Common myeloid progenitor, CD34-positive (primary cell): ENCODE measurements around the gene C10orf67.

Experiments
- CTCF ChIA-PET: fragments of 350-600 bp; sonication (Branson Sonifier 250); formaldehyde crosslinking; loops from one replicate; lab custom pipeline; 2021; ENCODE audit warnings: antibody characterized with exemption; lab: Charles Lee
- POLR2A ChIA-PET: fragments of 350-600 bp; sonication (Branson Sonifier 250); formaldehyde crosslinking; loops from one replicate; lab custom pipeline; 2021; ENCODE audit warnings: antibody characterized with exemption; lab: Charles Lee
- DNase-seq, 3 donors: peaks; one replicate each; pipeline versions ENCODE4 v3.0.0 to v3.0.0-alpha.2; 2013
- H3K27ac ChIP-seq, 2 experiments: 1 replicate in 1 of 2; 2 replicates in 1 of 2; pipeline ENCODE4 v1.7.0; 2013; ENCODE audit warnings: inconsistent platforms in 2 of 2, low read length in 2 of 2, mild to moderate bottlenecking in 2 of 2, low read depth in 1 of 2, moderate library complexity in 1 of 2; ENCODE audit not compliant: severe bottlenecking in 2 of 2, insufficient read depth in 1 of 2, poor library complexity in 1 of 2
- H3K27me3 ChIP-seq, 5 experiments: replicated peaks in 2 of 5; 1 replicate in 3 of 5; 2 replicates in 2 of 5; pipeline versions ENCODE4 v1.6.1 to v1.7.0; 2013; ENCODE audit warnings: low read length in 4 of 5, mild to moderate bottlenecking in 2 of 5, moderate library complexity in 2 of 5, inconsistent platforms in 1 of 5; ENCODE audit not compliant: insufficient read depth in 5 of 5, control insufficient read depth in 4 of 5
- H3K36me3 ChIP-seq, 4 experiments: 1 replicate in 2 of 4; 2 replicates in 2 of 4; pipeline versions ENCODE4 v1.6.1 to v1.7.0; 2013; ENCODE audit warnings: low read length in 3 of 4, control low read depth in 1 of 4, mild to moderate bottlenecking in 1 of 4; ENCODE audit not compliant: control insufficient read depth in 4 of 4, insufficient read depth in 4 of 4
- H3K4me1 ChIP-seq, 4 experiments: 1 replicate in 3 of 4; 2 replicates in 1 of 4; pipeline versions ENCODE4 v1.6.1 to v1.7.1; 2013; ENCODE audit warnings: low read length in 3 of 4, mild to moderate bottlenecking in 3 of 4, control low read depth in 1 of 4, inconsistent platforms in 1 of 4, moderate library complexity in 1 of 4; ENCODE audit not compliant: control insufficient read depth in 4 of 4, insufficient read depth in 4 of 4; ENCODE audit errors: control extremely low read depth in 1 of 4
- H3K4me3 ChIP-seq, 7 experiments: 1 replicate in 4 of 7; 2 replicates in 3 of 7; pipeline versions ENCODE4 v1.5.1 to v1.7.0; 2013; ENCODE audit warnings: mild to moderate bottlenecking in 7 of 7, low read length in 6 of 7, moderate library complexity in 6 of 7, inconsistent platforms in 2 of 7, low read depth in 2 of 7, control low read depth in 1 of 7; ENCODE audit not compliant: insufficient read depth in 4 of 7, control insufficient read depth in 1 of 7; ENCODE audit errors: extremely low read depth in 1 of 7
- H3K9me3 ChIP-seq, 5 experiments: 1 replicate in 4 of 5; 2 replicates in 1 of 5; pipeline versions ENCODE4 v1.6.1 to v1.7.1; 2013; ENCODE audit warnings: low read length in 4 of 5, mild to moderate bottlenecking in 2 of 5, inconsistent platforms in 1 of 5, low read depth in 1 of 5, moderate library complexity in 1 of 5; ENCODE audit not compliant: control insufficient read depth in 4 of 5, insufficient read depth in 2 of 5; ENCODE audit errors: control extremely low read depth in 1 of 5
- WGBS: methylation state at CpG from one replicate; pipeline ENCODE4 v1.1.5; 2013; ENCODE audit not compliant: insufficient coverage; 5-methylcytosine and 5-hydroxymethylcytosine counted together

Gene C10orf67

GRCh38 chr10:23293973-23294590 lies 50.5 kb downstream of the C10orf67 start:
- H3K4me3 ChIP-seq = no peak overlapping the region
- H3K27ac ChIP-seq = no peak overlapping the region
- H3K4me1 ChIP-seq = no peaks in the 10 kb centered on the region
- no peak for DNase-seq
- 70% methylated on average over 2 of the region's 4 CpGs for whole genome bisulfite sequencing
- H3K9me3 ChIP-seq = no peaks in the 10 kb centered on the region
- peaks cover 0 to 23% (median 6%) of the 10 kb centered on the region in 5 experiments for H3K27me3 ChIP-seq
- H3K36me3 ChIP-seq = no peaks in the 10 kb centered on the region
- ChIA-PET POLR2A (no interaction called here), CTCF (interaction anchor here (1.0 to 2.1 kb wide), 11 partner anchors 9 to 137 kb away, joined by 3 to 9 read pairs (median 5); no protein-coding TSS in a partner anchor)

- WGBS = 4% methylated on average over 3 of the region's 7 CpGs
- peak; percentile 29 to 58 (median 46) for DNase-seq
- no peak overlapping the region for H3K27ac ChIP-seq
- H3K9me3 ChIP-seq = no peaks in the 10 kb centered on the region
- CTCF ChIA-PET = interaction anchor here (1.0 to 2.1 kb wide), 9 partner anchors 10 to 136 kb away, joined by 3 to 9 read pairs (median 5); no protein-coding TSS in a partner anchor
- no peaks in the 10 kb centered on the region for H3K4me1 ChIP-seq
- H3K27me3 ChIP-seq = peaks cover 0 to 23% (median 6%) of the 10 kb centered on the region in 5 experiments
- H3K4me3 ChIP-seq = no peak overlapping the region
- POLR2A ChIA-PET = no interaction called here
- H3K36me3 ChIP-seq = no peaks in the 10 kb centered on the region
Measured at GRCh38 chr10:23293145-23293724, 51.4 kb downstream of the C10orf67 start.

- Histone ChIP-seq H3K4me1 (no peaks in the 10 kb centered on the region), H3K4me3 (no peak overlapping the region), H3K36me3 (no peaks in the 10 kb centered on the region), H3K27ac (no peak overlapping the region), H3K9me3 (no peaks in the 10 kb centered on the region), H3K27me3 (peaks cover 0 to 23% (median 6%) of the 10 kb centered on the region in 5 experiments)
- CTCF ChIA-PET = interaction anchor here (1.0 to 2.0 kb wide), 3 partner anchors 25 to 134 kb away, joined by 3 to 5 read pairs (median 5); no protein-coding TSS in a partner anchor
- POLR2A ChIA-PET = no interaction called here
- 77% methylated on average over 10 of the region's 13 CpGs for WGBS
- no peak for DNase-seq
Measured at GRCh38 chr10:23291551-23292334, 52.9 kb downstream of the C10orf67 start.

- no peak for DNase-seq
- Histone ChIP-seq H3K27me3 (peaks cover 0 to 36% (median 3%) of the 10 kb centered on the region in 5 experiments), H3K4me1 (no peaks in the 10 kb centered on the region), H3K9me3 (no peaks in the 10 kb centered on the region), H3K36me3 (no peaks in the 10 kb centered on the region), H3K4me3 (no peak overlapping the region), H3K27ac (no peak overlapping the region)
- CTCF ChIA-PET = interaction anchor here (1.0 kb wide), 1 partner anchor 11 kb away, joined by 3 read pairs; no protein-coding TSS in a partner anchor
- WGBS = 17% methylated on average over 1 of the region's 2 CpGs
- POLR2A ChIA-PET = no interaction called here
Measured at GRCh38 chr10:23284674-23285335, 59.8 kb downstream of the C10orf67 start.

- no peak overlapping the region for H3K27ac ChIP-seq
- no peak overlapping the region for H3K4me3 ChIP-seq
- DNase-seq = no peak
- H3K36me3 ChIP-seq = no peaks in the 10 kb centered on the region
- POLR2A ChIA-PET = no interaction called here
- peaks cover 0 to 39% (median 3%) of the 10 kb centered on the region in 5 experiments for H3K27me3 ChIP-seq
- WGBS = no CpG with 5 or more reads among the region's 3 CpGs
- H3K9me3 ChIP-seq = no peaks in the 10 kb centered on the region
- CTCF ChIA-PET = interaction anchor here (1.0 kb wide), 1 partner anchor 12 kb away, joined by 3 read pairs; no protein-coding TSS in a partner anchor
- H3K4me1 ChIP-seq = no peaks in the 10 kb centered on the region
Measured at GRCh38 chr10:23284155-23284554, 60.4 kb downstream of the C10orf67 start.

- WGBS = 74% methylated on average over 7 of the region's 7 CpGs
- CTCF ChIA-PET = interaction anchor here (1.0 kb wide), 1 partner anchor 13 kb away, joined by 3 read pairs; no protein-coding TSS in a partner anchor
- POLR2A ChIA-PET = no interaction called here
- DNase-seq = no peak
- Histone ChIP-seq H3K27ac (no peak overlapping the region), H3K9me3 (no peaks in the 10 kb centered on the region), H3K36me3 (no peaks in the 10 kb centered on the region), H3K4me3 (no peak overlapping the region), H3K27me3 (peaks cover 0 to 41% (median 3%) of the 10 kb centered on the region in 5 experiments), H3K4me1 (no peaks in the 10 kb centered on the region)
Measured at GRCh38 chr10:23283680-23284079, 60.9 kb downstream of the C10orf67 start.
